Measurements from ENCODE around the gene UPF3A. TPM values are rescaled to one million over a fixed set of nuclear protein-coding genes. Genes with fewer than 3 reads are reported as not detected.
A peak's percentile ranks its signal among the peaks of the same experiment; 100 is the strongest.
"Not testable (repeated sequence)": the region's sequence is repeated elsewhere in the genome, so short reads cannot be mapped to it uniquely, and the experiment has no call there.

Gene UPF3A
- total RNA-seq, 2 experiments from 2014 or later = 53.3 to 58.8 TPM

DNA sequence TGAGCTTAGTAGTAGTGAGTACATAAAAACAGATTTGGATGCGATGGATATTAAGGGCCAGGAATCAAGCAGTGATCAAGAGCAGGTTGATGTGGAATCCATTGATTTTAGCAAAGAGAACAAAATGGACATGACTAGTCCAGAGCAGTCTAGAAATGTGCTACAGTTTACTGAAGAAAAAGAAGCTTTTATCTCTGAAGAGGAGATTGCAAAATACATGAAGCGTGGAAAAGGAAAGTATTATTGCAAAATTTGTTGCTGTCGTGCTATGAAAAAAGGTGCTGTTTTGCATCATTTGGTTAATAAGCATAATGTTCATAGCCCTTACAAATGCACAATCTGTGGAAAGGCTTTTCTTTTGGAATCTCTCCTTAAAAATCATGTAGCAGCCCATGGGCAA, 44.3 kb downstream of the UPF3A start:
- Mint-ChIP-seq H3K27me3 (ENCODE audit: low read depth) (no peaks in the 10 kb centered on the region), H3K9me3 (ENCODE audit: insufficient read depth) (no peaks in the 10 kb centered on the region), H3K27ac (no peak overlapping the region), H3K36me3 (ENCODE audit: low read depth) (peaks cover 53% of the 10 kb centered on the region), H3K4me3 (no peak overlapping the region), H3K4me1 (ENCODE audit: low read depth) (peaks cover 22% of the 10 kb centered on the region)
- POLR2A ChIA-PET = interaction anchor here (1.0 kb wide), 1 partner anchor 34 kb away, joined by 3 read pairs; no protein-coding TSS in a partner anchor
- ATAC-seq (no peak), DNase-seq (no peak)
- CTCF ChIA-PET = interaction anchor here (0.6 to 1.9 kb wide), 7 partner anchors 9 to 56 kb away, joined by 3 to 7 read pairs (median 3); partner anchors contain the start of gene UPF3A

DNA sequence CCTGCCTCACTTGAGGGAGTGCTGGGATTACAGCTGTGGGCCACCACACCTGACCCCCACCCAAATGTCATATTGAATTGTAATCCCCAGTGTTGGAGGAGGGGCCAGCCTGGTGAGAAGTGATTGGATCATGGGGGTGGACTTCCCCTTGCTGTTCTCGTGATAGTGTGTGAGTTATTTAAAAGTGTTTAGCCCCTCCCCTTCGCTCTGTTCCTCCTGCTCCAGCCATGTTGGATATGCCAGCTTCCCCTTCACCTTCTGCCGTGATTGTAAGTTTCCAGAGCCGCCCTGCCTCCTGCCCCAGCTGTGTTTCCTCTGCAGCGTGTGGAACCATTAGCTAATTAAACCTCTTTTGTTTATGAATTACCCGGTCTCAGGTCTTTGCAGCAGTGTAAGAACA, 46.6 kb downstream of the UPF3A start:
- DNase-seq (no peak), ATAC-seq (no peak)
- Mint-ChIP-seq H3K9me3 (ENCODE audit: insufficient read depth) (no peaks in the 10 kb centered on the region), H3K36me3 (ENCODE audit: low read depth) (peaks cover 41% of the 10 kb centered on the region), H3K4me1 (ENCODE audit: low read depth) (peaks cover 23% of the 10 kb centered on the region), H3K4me3 (no peak overlapping the region), H3K27ac (no peak overlapping the region), H3K27me3 (ENCODE audit: low read depth) (no peaks in the 10 kb centered on the region)
- ChIA-PET POLR2A (no interaction called here), CTCF (no interaction called here)

DNA sequence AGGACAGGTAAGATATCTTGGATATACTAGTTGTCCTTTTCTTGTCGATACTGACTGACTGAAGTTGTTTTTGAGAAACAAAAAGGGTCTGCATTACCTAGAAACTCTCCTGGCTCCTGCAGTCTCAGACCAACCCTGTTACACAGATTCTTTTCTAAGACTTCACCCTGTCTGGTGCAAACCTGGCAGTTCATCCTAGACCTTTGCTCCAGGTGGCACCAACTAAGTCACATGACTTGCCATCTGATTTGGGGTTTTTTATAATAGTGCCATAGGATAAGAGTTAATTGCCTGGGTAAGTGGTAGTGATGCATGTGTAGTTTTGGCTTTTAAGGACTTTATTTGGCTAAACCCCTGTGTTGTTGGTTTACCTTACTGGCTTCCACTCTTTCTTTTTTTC, 47.2 kb downstream of the UPF3A start:
- CTCF ChIA-PET = no interaction called here
- Mint-ChIP-seq H3K27ac (no peak overlapping the region), H3K27me3 (ENCODE audit: low read depth) (no peaks in the 10 kb centered on the region), H3K4me3 (no peak overlapping the region), H3K36me3 (ENCODE audit: low read depth) (peaks cover 38% of the 10 kb centered on the region), H3K4me1 (ENCODE audit: low read depth) (peaks cover 24% of the 10 kb centered on the region), H3K9me3 (ENCODE audit: insufficient read depth) (no peaks in the 10 kb centered on the region)
- DNase-seq (no peak), ATAC-seq (no peak)
- POLR2A ChIA-PET = no interaction called here

DNA sequence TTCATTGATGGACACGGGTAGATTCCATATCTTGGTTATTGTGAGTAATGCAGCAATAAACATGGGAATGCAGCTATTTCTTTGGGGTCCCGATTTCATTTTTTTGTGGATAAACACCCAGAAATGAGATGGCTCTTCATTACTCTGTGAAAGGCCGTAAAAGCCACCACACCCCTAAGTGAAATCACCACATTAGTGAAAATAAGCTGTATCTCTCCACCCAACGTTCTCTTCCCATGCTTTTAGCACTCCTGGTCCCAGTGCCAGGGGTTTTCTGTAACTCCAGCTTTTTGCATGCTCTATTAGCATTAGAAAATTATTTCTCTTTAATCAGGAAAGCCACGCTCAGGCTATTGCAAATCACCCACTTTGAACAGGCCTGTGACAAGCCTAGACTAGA, 48.7 kb downstream of the UPF3A start:
- H3K27ac Mint-ChIP-seq = no peak overlapping the region
- no peaks in the 10 kb centered on the region for H3K27me3 Mint-ChIP-seq (ENCODE audit: low read depth)
- POLR2A ChIA-PET = no interaction called here

DNA sequence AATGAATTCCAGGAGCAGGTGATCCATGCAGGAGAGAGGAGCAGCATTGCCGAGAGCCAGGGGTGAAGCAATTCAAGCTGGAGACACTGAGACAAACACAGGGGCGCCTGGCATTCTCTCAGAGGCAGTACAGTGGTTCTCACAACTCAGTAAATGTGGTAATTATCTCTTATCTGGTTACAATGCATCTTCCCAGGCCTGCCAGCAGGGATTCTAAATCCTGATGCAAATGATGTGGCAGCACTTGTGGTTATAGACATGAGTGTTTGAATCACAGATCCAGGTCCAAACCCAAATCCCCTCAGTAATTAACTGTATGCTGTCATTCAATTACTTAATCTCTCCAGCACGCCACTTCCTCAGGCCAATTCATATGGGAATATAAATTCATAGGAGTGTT, 52.5 kb downstream of the UPF3A start:
- H3K27me3 Mint-ChIP-seq (ENCODE audit: low read depth); DNase-seq; H3K9me3 Mint-ChIP-seq (ENCODE audit: insufficient read depth); ATAC-seq; POLR2A ChIA-PET: not testable (repeated sequence)
- Mint-ChIP-seq H3K36me3 (ENCODE audit: low read depth) (peaks cover 11% of the 10 kb centered on the region), H3K4me3 (peak overlapping the region; percentile 30), H3K27ac (peak overlapping the region; percentile 84), H3K4me1 (ENCODE audit: low read depth) (peaks cover 28% of the 10 kb centered on the region)
- CTCF ChIA-PET = interaction anchor here (1.5 kb wide), 1 partner anchor 12 kb away, joined by 4 read pairs; no protein-coding TSS in a partner anchor

More for the DNA sequence above, 48.7 kb downstream of the UPF3A start:
- CTCF ChIA-PET = no interaction called here
- H3K4me1 Mint-ChIP-seq (ENCODE audit: low read depth) = peaks cover 29% of the 10 kb centered on the region
- no peaks in the 10 kb centered on the region for H3K9me3 Mint-ChIP-seq (ENCODE audit: insufficient read depth)
- no peak for ATAC-seq
- H3K36me3 Mint-ChIP-seq (ENCODE audit: low read depth) = peaks cover 25% of the 10 kb centered on the region
- DNase-seq = no peak
- H3K4me3 Mint-ChIP-seq = no peak overlapping the region

DNA sequence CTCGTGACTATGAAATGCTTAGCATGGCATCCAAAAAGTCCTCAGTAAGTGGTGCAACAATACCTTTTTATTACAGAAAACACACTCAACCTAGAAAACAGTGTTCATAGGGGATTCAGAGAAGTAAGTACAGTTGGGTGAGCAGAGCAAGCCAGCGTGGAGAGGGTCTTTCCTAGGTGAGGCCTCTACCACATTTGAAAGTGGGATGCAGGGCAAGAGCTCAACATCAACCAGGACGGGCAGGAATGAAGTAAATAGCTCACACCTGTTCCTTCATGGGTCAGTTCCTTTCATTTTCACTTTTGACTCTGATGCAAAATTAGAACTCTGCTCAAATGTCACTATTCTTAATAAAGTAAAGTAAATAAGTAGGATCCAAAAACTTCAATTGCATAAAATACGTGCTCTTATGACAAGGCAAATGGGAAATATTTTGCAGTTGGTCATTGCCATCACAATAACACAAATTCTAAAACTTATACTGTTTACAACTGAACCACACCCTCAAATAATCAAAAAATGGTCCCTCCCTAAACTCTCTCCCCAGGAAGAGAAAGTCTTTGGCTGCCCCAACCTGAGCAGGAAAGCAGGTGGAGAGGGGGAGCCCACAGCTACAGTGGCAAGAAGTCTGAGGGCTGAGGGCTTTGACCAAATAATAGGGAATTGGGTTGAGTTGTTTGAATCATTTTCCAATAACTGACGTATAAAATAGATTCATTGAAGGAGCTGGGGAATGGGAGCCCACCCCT, 53.1 kb downstream of the UPF3A start:
- H3K27ac Mint-ChIP-seq = peak overlapping the region; percentile 84
- ATAC-seq = no peak
- peaks cover 5% of the 10 kb centered on the region for H3K27me3 Mint-ChIP-seq (ENCODE audit: low read depth)
- DNase-seq = no peak
- POLR2A ChIA-PET = no interaction called here
- CTCF ChIA-PET = interaction anchor here (1.5 kb wide), 1 partner anchor 13 kb away, joined by 4 read pairs; no protein-coding TSS in a partner anchor
- H3K4me3 Mint-ChIP-seq = peak overlapping the region; percentile 30
- peaks cover 8% of the 10 kb centered on the region for H3K36me3 Mint-ChIP-seq (ENCODE audit: low read depth)
- peaks cover 33% of the 10 kb centered on the region for H3K4me1 Mint-ChIP-seq (ENCODE audit: low read depth)
- no peaks in the 10 kb centered on the region for H3K9me3 Mint-ChIP-seq (ENCODE audit: insufficient read depth)

DNA sequence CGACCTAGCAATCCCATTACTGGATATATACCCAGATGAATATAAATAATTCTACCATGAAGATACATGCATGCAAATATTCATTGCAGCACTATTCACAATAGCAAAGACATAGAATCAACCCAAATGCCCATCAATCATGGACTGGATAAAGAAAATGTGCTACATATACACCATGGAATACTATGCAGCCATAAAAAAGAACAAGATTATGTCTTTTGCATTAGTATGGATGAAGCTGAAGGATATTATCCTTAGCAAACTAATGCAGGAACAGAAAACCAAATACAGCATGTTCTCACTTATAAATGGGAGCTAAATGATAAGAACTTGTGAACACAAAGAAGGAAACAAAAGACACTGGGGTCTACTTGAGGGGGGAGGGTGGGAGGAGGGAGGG, 55.1 kb downstream of the UPF3A start:
- H3K27ac Mint-ChIP-seq; H3K9me3 Mint-ChIP-seq (ENCODE audit: insufficient read depth); H3K4me3 Mint-ChIP-seq; H3K36me3 Mint-ChIP-seq (ENCODE audit: low read depth); POLR2A ChIA-PET; DNase-seq; ATAC-seq: not testable (repeated sequence)
- H3K27me3 Mint-ChIP-seq (ENCODE audit: low read depth) = peaks cover 12% of the 10 kb centered on the region
- CTCF ChIA-PET = interaction anchor here (1.2 to 1.3 kb wide), 2 partner anchors 11 to 17 kb away, joined by 3 to 4 read pairs; no protein-coding TSS in a partner anchor
- peaks cover 50% of the 10 kb centered on the region for H3K4me1 Mint-ChIP-seq (ENCODE audit: low read depth)

DNA sequence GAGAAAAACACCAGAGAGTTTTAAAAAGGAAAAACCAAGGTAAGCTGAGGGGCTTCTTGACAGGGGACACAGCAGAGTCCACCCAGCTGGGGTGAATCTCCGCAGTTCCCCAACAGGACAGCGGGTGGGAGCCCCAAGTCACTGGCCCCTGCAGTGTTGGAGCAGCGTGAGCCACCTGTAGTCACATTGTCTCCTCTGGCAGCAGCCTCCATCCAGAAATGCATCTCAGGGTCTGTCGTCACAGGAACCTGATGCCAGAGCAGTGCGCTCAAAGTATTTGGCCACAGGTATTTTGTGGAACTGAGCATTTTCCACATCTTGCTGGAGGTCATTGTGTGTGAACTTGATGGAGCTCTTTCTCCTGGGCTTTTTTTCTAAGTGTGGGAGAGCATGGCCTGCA, 57.6 kb downstream of the UPF3A start:
- Mint-ChIP-seq H3K27me3 (ENCODE audit: low read depth) (peaks cover 25% of the 10 kb centered on the region), H3K27ac (no peak overlapping the region), H3K4me3 (no peak overlapping the region), H3K4me1 (ENCODE audit: low read depth) (peaks cover 43% of the 10 kb centered on the region), H3K36me3 (ENCODE audit: low read depth) (peaks cover 3% of the 10 kb centered on the region), H3K9me3 (ENCODE audit: insufficient read depth) (no peaks in the 10 kb centered on the region)
- ChIA-PET POLR2A (no interaction called here), CTCF (interaction anchor here (1.0 to 2.8 kb wide), 8 partner anchors 11 to 74 kb away, joined by 3 to 10 read pairs (median 5); partner anchors contain the start of gene UPF3A)
- DNase-seq (no peak), ATAC-seq (no peak)

DNA sequence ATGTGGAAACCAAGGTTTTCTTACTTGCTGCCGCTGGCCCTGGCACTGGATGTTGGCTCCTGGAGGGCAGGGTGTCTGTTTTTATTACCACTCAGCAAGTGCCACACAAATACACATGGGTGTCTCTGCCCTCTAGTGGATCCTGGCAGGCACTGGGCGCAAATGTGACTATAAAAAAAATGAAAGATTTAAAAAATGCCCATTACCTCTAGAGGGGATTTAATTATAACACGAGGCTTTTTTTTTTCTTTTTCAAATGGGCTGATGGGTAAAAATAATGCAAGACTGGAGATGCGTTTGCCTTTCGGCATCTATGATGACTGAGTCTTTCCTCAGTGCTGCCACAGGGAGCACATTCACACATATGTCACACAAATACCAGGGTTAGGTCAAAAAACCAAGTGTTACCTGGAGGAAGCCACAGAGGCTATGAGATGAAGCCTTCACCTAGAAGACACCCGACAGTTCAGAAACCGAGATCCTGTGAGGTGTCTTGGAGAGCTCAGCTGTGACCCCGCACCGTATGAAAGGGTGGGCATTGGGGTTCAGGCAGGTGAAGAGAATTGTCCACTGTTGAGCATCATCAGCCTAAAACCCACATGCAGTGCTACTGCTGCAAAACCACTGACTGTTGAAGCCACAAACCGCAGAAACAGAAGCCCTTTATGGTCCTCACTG, 58.6 kb downstream of the UPF3A start:
- Mint-ChIP-seq H3K36me3 (ENCODE audit: low read depth) (peaks cover 3% of the 10 kb centered on the region), H3K9me3 (ENCODE audit: insufficient read depth) (no peaks in the 10 kb centered on the region), H3K27ac (peak overlapping the region; percentile 40), H3K27me3 (ENCODE audit: low read depth) (peaks cover 30% of the 10 kb centered on the region), H3K4me1 (ENCODE audit: low read depth) (peaks cover 33% of the 10 kb centered on the region), H3K4me3 (peak overlapping the region; percentile 13)
- DNase-seq (peak; percentile 64), ATAC-seq (peak; percentile 89)
- ChIA-PET CTCF (interaction anchor here (0.6 to 2.8 kb wide), 11 partner anchors 8 to 228 kb away, joined by 3 to 11 read pairs (median 4); partner anchors contain the start of gene UPF3A), POLR2A (no interaction called here)

DNA sequence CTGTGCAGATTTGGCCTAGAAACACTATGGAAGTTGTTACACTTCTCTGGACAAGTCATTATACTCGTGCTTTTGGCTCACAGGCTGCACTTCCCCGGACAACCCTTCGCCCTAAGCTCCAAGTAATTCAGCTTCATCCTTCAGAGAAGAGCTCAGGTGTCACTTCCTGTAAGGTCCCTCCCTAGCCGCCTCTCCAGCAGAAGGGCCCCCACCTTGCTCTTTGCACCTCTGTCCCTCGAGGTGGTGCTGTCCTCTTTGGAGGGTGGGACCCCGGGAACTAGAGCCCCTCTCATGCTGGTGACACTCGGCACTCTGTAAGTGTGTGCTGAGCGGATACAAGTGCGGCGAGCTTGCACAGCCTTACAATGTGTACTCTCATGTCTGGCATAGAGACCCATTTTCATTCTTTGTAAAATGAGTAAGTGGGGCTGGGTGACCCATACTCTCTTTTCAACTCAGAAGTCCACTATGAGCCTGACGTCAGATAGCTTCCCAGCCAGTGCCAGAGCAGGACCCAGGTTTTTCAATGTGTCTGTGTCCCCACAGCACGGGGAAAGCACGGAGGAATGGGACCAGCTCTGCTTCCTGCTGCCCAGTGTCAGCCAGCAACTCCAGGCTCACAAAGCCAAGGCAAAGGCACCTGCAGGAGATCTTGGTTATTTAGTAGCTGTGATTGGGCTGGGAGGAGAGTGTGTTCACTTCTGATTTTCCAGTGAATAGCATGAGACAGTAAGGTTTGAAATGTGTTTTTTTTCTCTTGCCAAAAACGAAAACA, 59.8 kb downstream of the UPF3A start:
- no peak for DNase-seq
- Mint-ChIP-seq H3K27ac (no peak overlapping the region), H3K36me3 (ENCODE audit: low read depth) (no peaks in the 10 kb centered on the region), H3K9me3 (ENCODE audit: insufficient read depth) (no peaks in the 10 kb centered on the region), H3K4me3 (no peak overlapping the region), H3K4me1 (ENCODE audit: low read depth) (peaks cover 27% of the 10 kb centered on the region), H3K27me3 (ENCODE audit: low read depth) (peaks cover 29% of the 10 kb centered on the region)
- CTCF ChIA-PET = interaction anchor here (0.6 to 2.8 kb wide), 6 partner anchors 9 to 212 kb away, joined by 3 to 11 read pairs (median 6); no protein-coding TSS in a partner anchor
- no peak for ATAC-seq
- POLR2A ChIA-PET = interaction anchor here (0.6 to 1.5 kb wide), 3 partner anchors 9 to 59 kb away, joined by 3 to 4 read pairs (median 4); partner anchors contain the start of gene UPF3A

DNA sequence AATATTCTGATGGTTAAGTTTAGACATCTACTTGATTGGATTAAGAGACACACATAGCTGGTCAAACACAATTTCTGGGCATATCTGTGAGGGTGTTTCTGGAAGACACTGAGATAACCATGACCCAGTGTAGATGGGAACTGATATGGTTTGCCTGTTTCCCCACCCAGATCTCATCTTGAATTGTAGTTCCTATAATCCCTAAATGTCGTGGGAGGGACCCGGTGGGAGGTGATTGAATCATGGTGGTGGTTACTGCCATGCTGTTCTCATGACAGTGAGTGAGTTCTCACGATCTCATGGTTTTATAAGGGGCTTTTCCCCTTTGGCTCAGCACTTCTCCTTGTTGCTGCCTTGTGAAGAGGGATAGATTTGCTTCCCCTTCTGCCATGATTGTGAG, 65.9 kb downstream of the UPF3A start:
- H3K36me3 Mint-ChIP-seq (ENCODE audit: low read depth); H3K9me3 Mint-ChIP-seq (ENCODE audit: insufficient read depth); H3K4me3 Mint-ChIP-seq; CTCF ChIA-PET; DNase-seq; ATAC-seq; H3K4me1 Mint-ChIP-seq (ENCODE audit: low read depth); POLR2A ChIA-PET; H3K27ac Mint-ChIP-seq: not testable (repeated sequence)
- H3K27me3 Mint-ChIP-seq (ENCODE audit: low read depth) = peaks cover 50% of the 10 kb centered on the region

Data from activated CD8-positive, alpha-beta T cell treated with anti-CD3 and anti-CD28 coated beads, Interleukin-2, amount 10 ng/mL, durations not matched to agents 7 days and 5 days (primary cell).